HG03280 (cell line): ENCODE results near the gene SERBP1.
"Not testable (repeated sequence)": the region's sequence is repeated elsewhere in the genome, so short reads cannot be mapped to it uniquely, and the experiment has no call there.

Experiments
- ATAC-seq: cut with Tn5 transposase; IDR thresholded peaks from one replicate; pipeline ENCODE4 v1.9.1; 2021; ENCODE audit warnings: mild to moderate bottlenecking, moderate library complexity; ENCODE audit not compliant: unreplicated experiment

Gene SERBP1

GRCh38 chr1:67441183-67441582 lies 11.0 kb upstream of the SERBP1 start:
- ATAC-seq, result no peak

DNA sequence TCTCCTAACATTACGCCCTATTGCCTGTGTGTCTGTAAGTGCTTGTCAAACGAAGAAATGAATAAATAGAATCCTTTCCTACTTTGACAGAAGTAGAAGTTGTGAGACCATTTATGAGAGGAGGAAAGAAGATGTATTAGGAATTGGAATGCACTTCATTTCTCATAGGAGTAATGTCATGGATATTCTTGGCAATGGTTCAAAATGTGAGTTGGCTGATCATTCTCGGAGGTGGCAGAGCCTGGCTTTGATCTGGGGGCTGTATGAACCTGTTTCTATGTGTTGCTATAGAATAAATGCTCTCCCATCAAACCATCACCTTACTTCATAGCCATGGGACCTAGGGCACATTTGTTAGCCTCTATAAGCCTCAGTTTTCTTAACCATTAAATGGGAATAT lies 10.1 kb upstream of the SERBP1 start:
- no peak for ATAC-seq

DNA sequence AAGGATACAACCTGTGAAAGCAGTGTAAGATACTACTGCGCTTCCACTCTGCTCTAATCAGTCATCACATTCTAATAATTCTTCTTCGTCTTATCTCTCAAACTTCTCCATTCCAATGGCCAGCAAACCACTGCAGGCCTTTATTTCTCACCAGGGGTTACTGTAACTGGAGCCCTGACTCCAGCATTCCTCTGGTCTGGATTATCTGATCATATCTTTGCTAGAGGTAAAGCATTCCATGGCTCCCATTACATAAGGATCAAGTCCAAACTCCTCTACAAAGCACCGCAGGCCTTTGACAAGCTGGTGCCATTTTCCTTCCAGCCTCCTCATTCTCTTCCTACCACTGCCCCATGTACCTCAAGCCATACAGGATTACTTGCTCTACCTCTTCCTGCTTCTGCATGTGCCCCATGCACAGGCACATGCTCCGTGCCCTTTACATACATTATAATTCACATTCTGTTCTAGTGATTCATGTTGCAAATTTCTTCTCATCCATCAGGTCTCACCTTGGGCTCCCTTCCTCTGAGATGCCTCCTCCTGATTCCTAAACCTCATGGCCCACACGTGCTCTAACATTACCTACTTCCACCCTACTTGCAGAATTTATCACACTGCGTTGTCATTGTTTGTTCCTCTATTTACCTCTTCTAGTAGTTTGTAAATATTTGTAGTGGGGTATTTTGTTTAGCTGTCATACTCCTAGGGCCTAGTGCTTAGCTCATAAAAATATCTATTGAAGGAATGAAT lies 9.3 kb upstream of the SERBP1 start:
- ATAC-seq, result no peak

- no peak for ATAC-seq
These were observed 7.8 kb upstream of the SERBP1 start for GRCh38 chr1:67437961-67438360.

DNA sequence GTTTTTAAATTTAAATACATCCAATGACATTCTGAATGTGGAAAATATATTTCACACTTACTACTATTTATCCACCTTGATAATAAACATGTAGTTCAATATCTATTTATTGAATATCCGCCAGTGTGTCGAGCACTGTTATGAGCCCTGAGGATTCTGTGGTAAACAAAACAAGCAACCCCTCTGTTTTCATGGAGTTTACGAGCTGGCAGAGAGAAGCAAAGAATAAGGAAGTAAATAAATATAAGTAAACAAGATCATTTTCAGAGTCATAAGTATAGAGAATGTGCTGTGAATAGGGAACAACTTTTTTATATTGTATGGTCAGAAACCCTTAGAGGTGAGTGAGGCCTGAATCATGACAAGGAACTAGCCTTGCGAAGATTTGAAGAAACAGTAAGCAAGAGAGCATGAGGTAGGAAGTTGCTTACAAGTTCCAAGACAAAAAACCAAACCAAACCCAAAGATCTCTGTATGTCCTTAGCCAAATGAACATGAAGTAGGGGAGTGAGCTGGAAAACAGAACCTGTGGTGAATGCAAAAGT lies 6.4 kb upstream of the SERBP1 start:
- no peak for ATAC-seq

- no peak for ATAC-seq
These were observed 4.3 kb upstream of the SERBP1 start for GRCh38 chr1:67434491-67434890.

DNA sequence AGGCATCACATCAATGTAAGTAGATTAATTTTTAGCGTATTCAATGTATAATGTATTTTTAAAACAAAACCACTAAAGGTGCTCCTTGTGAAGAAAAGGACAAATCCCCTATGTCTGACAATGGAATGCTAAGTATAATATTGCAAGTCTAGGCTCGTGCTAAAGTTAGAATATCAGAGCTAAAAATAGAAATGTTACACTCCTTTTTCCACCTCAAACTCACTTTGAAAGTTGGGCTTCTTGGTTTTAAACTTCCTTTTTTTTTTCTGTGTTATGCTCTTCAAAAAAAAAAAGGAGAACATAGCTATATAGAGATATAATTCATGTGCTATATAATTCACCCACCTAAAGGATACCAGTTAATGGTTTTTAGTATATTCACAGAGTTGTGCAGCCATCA lies 3.6 kb upstream of the SERBP1 start:
- no peak for ATAC-seq

- ATAC-seq, result no peak
These were observed 2.5 kb upstream of the SERBP1 start for GRCh38 chr1:67432745-67433144.

DNA sequence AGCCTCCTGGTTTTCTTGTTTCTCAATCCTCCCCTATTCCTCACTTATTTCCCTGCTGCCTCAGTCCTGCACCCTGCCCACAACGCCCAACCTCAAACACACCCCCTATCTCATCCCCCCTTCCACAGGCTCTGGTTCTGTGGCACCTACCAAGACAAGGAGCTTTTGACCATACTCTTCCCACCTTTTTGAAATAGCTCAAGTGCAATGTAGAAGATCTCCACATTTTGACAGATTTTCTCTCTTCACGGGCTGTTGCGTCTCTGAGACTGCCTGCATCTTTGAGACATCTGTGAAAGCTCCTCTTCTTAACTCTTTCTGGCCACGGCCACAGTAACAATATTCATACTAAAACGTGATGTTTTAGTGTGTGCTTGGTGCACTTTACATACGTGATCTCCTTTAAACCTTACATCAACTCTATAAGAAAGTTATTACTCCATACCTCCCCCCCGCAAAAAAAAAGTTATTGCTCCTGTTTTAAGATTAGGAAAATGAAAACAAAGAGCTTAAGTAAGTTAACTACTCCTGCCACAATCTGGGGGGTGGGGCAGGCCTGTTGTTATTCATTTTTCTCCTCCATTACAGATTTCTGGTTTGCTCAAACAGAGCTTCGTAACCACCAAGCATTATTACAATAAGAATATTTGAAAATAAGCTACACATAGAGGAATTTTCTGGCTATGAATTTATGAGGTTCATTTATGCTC lies 1.8 kb upstream of the SERBP1 start:
- no peak for ATAC-seq

GRCh38 chr1:67431156-67431765 lies 1.1 kb upstream of the SERBP1 start:
- ATAC-seq, result no peak

GRCh38 chr1:67429528-67430357 lies 459 bp downstream of the SERBP1 start:
- peak; percentile 11 for ATAC-seq

GRCh38 chr1:67429011-67429527 lies 1.1 kb downstream of the SERBP1 start:
- no peak for ATAC-seq

DNA sequence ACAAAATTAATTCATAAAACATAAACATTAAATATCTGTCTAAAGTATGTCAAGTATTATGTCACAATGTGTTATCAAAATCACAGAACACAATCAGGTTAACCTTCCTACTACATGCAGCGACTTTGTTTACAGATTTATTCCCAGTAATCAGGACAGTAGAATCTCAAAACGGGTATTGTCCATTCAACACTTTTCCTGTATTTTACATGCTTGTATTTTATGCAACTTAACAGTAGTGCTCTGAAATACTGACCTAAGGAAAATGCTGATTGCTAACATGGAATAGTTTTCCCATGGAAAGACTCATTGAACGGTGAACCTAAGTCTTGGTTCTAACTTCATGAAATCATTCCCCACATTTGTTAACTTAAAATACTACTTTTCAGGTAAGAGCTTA lies 2.3 kb downstream of the SERBP1 start:
- ATAC-seq, result no peak

DNA sequence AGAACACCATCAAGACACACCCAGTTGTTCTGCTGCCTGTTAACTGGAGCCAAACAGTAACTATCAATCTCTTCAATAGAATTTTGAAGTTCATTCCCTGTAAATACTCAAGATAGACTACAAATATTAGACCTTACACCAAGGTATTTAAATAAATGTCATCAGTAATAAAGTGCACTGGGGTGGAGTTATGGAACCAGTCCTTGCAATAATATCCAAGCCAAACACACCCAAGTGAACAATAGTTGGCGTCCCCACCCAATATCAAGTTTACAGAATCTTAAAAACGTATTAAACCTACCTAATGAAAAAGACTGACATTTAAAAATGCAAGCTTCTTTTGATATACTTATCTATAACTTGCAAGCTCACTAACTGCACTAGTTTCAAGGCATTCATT lies 2.7 kb downstream of the SERBP1 start:
- no peak for ATAC-seq

GRCh38 chr1:67420835-67421492 lies 9.2 kb downstream of the SERBP1 start:
- ATAC-seq, result no peak

DNA sequence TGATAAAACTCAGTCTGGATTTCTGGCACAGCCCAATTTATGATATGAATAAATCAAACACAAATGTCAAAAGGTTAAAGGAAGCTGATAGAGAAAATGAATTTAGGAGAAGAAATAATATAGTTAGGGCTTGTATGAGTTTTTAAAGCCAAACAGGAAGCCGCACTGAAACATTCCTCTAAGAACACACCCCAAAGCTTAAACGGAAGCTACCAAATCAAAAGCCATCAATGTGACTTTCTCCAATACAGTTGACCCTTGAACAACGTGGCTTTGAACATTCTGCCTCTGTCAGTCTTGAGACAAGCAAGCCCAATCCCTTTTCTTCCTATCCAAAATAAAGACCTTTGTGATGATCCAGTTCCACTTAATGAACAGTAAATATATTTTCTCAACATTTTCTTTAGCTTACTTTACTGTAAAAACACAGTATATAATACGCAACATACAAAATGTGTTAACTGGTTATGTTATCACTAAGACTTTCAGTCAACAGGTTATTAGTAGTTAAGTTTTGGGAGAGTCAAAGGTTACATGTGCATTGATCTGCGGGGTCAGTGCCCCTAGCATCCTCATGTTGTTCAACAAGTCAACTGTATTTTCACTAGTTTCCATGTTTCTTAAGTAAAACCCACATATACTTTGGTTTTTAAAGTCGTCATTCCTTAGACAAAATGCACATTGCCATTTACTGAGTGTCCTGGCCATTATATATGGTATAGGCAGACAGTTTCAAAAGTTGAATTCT lies 11.2 kb downstream of the SERBP1 start:
- ATAC-seq, result no peak

GRCh38 chr1:67417733-67418132 lies 12.5 kb downstream of the SERBP1 start:
- ATAC-seq, result not testable (repeated sequence)

DNA sequence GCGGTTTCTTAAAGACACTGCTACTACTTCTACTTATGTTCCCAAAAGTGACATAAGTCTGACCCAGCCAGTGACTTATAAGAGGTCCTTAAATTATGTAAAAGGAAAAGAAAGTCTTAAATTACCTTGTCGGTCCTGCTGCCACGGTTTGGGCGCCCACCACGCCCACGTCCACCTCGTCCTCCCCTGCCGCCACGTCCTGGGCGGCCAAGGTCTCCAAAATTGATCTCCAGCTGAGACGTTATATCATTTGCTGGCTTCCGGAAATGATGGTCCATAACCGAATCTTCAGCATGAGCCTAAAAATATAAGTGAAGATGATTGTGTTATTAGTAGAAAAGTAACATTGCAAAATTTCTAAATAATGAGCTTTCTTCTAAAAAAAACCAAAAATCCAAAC lies 15.2 kb downstream of the SERBP1 start:
- no peak for ATAC-seq

DNA sequence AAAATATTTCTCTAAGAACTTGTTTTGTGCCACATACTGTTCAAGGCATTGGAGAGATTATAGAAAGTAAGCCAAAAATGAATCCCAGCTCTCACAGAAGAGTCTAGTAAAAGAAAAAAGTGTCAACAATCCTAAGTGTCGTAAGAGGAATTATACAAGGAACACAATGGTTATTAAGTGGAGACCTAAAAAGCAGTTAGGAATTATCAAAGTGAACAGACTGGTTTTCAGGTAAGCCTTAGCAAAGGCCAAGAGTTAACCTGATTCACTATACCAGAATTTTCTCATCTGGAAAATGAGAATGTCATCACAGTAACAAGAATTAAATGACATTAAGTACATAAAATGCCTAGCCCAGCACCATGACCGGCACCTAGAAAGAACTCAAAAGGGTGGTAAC lies 15.6 kb downstream of the SERBP1 start:
- no peak for ATAC-seq
